OCI-LY7 (cell line): ENCODE data around the gene CHST13. TPM values are rescaled to one million over a fixed set of nuclear protein-coding genes. Genes with fewer than 3 reads are reported as not detected.
"Not testable (repeated sequence)": the region's sequence is repeated elsewhere in the genome, so short reads cannot be mapped to it uniquely, and the experiment has no call there.

Experiments
- BruUV-seq: library from RNA; stranded (reverse); fragments of 400-500 nt; replicated peaks from 2 replicates; lab custom pipeline; 2021; lab: Mats Ljungman, UMichigan
- CTCF ChIA-PET: fragments of 300-600 bp; sonication (Branson Sonifier 250); formaldehyde crosslinking; loops from one replicate; lab custom pipeline; 2022; ENCODE audit warnings: antibody characterized with exemption; ENCODE audit not compliant: unreplicated experiment; lab: Charles Lee
- POLR2A ChIA-PET: fragments of 300-600 bp; sonication (Branson Sonifier 250); formaldehyde crosslinking; loops from one replicate; lab custom pipeline; 2022; ENCODE audit warnings: antibody characterized with exemption; lab: Charles Lee
- DNase-seq: peaks from one replicate; pipeline ENCODE4 v3.0.0-alpha.2; 2015; ENCODE audit warnings: low spot score
- H2AFZ ChIP-seq: fragments of 200-600 bp; sonication (generic), shearing (Covaris generic); 2 replicates; pipeline ENCODE4 v1.6.1; 2014; ENCODE audit warnings: mild to moderate bottlenecking, antibody characterized with exemption, low read length, moderate library complexity
- H3K27ac ChIP-seq: fragments of 200-600 bp; sonication (generic); 2 replicates; pipeline ENCODE4 v1.5.1; 2014; ENCODE audit warnings: mixed run types, low read depth, mild to moderate bottlenecking, moderate library complexity, low read length, inconsistent platforms; ENCODE audit not compliant: poor library complexity, severe bottlenecking
- H3K36me3 ChIP-seq: fragments of 200-600 bp; sonication (generic); 2 replicates; pipeline ENCODE4 v1.6.1; 2014; ENCODE audit warnings: mild to moderate bottlenecking, antibody characterized with exemption, low read length, moderate library complexity, mixed read lengths; ENCODE audit not compliant: insufficient read depth
- H3K4me1 ChIP-seq: fragments of 200-600 bp; sonication (generic); 2 replicates; pipeline ENCODE4 v1.5.1; 2014; ENCODE audit warnings: mild to moderate bottlenecking, low read length; ENCODE audit not compliant: insufficient read depth, poor library complexity, severe bottlenecking
- H3K4me2 ChIP-seq: fragments of 200-600 bp; sonication (generic); 2 replicates; pipeline ENCODE4 v1.6.1; 2014; ENCODE audit warnings: mild to moderate bottlenecking, low read length
- H3K4me3 ChIP-seq: fragments of 200-600 bp; sonication (generic); 2 replicates; pipeline ENCODE4 v1.5.1; 2014; ENCODE audit warnings: mild to moderate bottlenecking, low read depth, low read length; ENCODE audit not compliant: poor library complexity, severe bottlenecking
- H3K79me2 ChIP-seq: fragments of 200-600 bp; sonication (generic); 2 replicates; pipeline ENCODE4 v1.6.1; 2016; ENCODE audit warnings: low read depth, mild to moderate bottlenecking, low read length, moderate library complexity, mixed read lengths; ENCODE audit not compliant: insufficient read depth
- H3K9me2 ChIP-seq: fragments of 200-600 bp; sonication (generic); 2 replicates; pipeline ENCODE4 v1.6.1; 2016; ENCODE audit warnings: mild to moderate bottlenecking, low read length, mixed read lengths; ENCODE audit not compliant: insufficient read depth
- H3K9me3 ChIP-seq: fragments of 200-600 bp; sonication (generic); 2 replicates; pipeline ENCODE4 v1.6.1; 2014; ENCODE audit warnings: mild to moderate bottlenecking, mixed run types, low read length, mixed read lengths
- H4K20me1 ChIP-seq: fragments of 200-600 bp; sonication (generic); 2 replicates; pipeline ENCODE4 v1.6.1; 2014; ENCODE audit warnings: mild to moderate bottlenecking, antibody characterized with exemption, low read length, moderate library complexity, mixed read lengths; ENCODE audit not compliant: insufficient read depth
- CTCF ChIP-seq: fragments of 200-600 bp; sonication (generic); conservative IDR thresholded peaks from 2 replicates; pipeline ENCODE4 v1.5.1; 2014; ENCODE audit warnings: mild to moderate bottlenecking, antibody characterized with exemption, low read length, moderate library complexity, mixed read lengths
- EZH2phosphoT487 ChIP-seq: fragments of 200-600 bp; sonication (generic); IDR thresholded peaks from 2 replicates; pipeline ENCODE4 v1.6.1; 2018; ENCODE audit warnings: low read depth, borderline replicate concordance, mild to moderate bottlenecking, mixed run types, antibody characterized with exemption, low read length, moderate library complexity, mixed read lengths
- intact Hi-C: fragments of 100-400 bp; cut with micrococcal nuclease; formaldehyde crosslinking; loops from one replicate; pipeline ENCODE4 v1.10.0; 2022; ENCODE audit not compliant: unreplicated experiment
- total RNA-seq, 2 experiments: library from RNA; depleted of rRNA in 1 of 2; stranded (reverse); fragments of >200 nt in 1 of 2; shearing (Covaris generic) in 1 of 2; gene quantifications; 2 replicates each; pipeline ENCODE4 v1.2.3, GENCODE V29; 2014 to 2022

The CHST13 gene
- total RNA-seq, 2 experiments from 2014 or later, result not detected

GRCh38 chr3:126580746-126581145, 56.8 kb downstream of the CHST13 start:
- no peak for DNase-seq
- Histone ChIP-seq H2AFZ (no peak overlapping the region), H3K9me3 (no peaks in the 10 kb centered on the region), H3K36me3 (no peaks in the 10 kb centered on the region), H3K9me2 (no peaks in the 10 kb centered on the region), H3K27ac (no peak overlapping the region), H3K79me2 (no peaks in the 10 kb centered on the region), H3K4me1 (no peaks in the 10 kb centered on the region), H3K4me2 (no peak overlapping the region), H3K4me3 (no peak overlapping the region), H4K20me1 (no peaks in the 10 kb centered on the region)
- CTCF ChIA-PET, result no interaction called here
- TF ChIP-seq EZH2phosphoT487, result no peak
- TF ChIP-seq CTCF, result no peak
- intact Hi-C loops, result no loop called here
- POLR2A ChIA-PET, result no interaction called here
- BruUV-seq, result no TSS peak

- H4K20me1 ChIP-seq, result no peaks in the 10 kb centered on the region
- CTCF ChIA-PET, result no interaction called here
- no peaks in the 10 kb centered on the region for H3K9me3 ChIP-seq
- H2AFZ ChIP-seq, result no peak overlapping the region
- H3K79me2 ChIP-seq, result no peaks in the 10 kb centered on the region
- H3K4me3 ChIP-seq, result no peak overlapping the region
- no TSS peak for BruUV-seq
- POLR2A ChIA-PET, result no interaction called here
- H3K4me1 ChIP-seq, result no peaks in the 10 kb centered on the region
- TF ChIP-seq EZH2phosphoT487 (no peak), CTCF (no peak)
- intact Hi-C loops, result no loop called here
- no peak overlapping the region for H3K4me2 ChIP-seq
- no peak overlapping the region for H3K27ac ChIP-seq
- DNase-seq, result no peak
- H3K9me2 ChIP-seq, result no peaks in the 10 kb centered on the region
- no peaks in the 10 kb centered on the region for H3K36me3 ChIP-seq
Observed at GRCh38 chr3:126581569-126581968, 57.6 kb downstream of the CHST13 start.

GRCh38 chr3:126582311-126582710, 58.4 kb downstream of the CHST13 start:
- CTCF ChIA-PET, result no interaction called here
- H3K4me2 ChIP-seq, result no peak overlapping the region
- DNase-seq, result no peak
- H3K36me3 ChIP-seq, result no peaks in the 10 kb centered on the region
- no peak overlapping the region for H3K27ac ChIP-seq
- H2AFZ ChIP-seq, result no peak overlapping the region
- H3K79me2 ChIP-seq, result no peaks in the 10 kb centered on the region
- no peaks in the 10 kb centered on the region for H3K9me2 ChIP-seq
- H3K9me3 ChIP-seq, result no peaks in the 10 kb centered on the region
- BruUV-seq, result no TSS peak
- TF ChIP-seq EZH2phosphoT487 (no peak), CTCF (no peak)
- no peaks in the 10 kb centered on the region for H4K20me1 ChIP-seq
- no peak overlapping the region for H3K4me3 ChIP-seq
- intact Hi-C loops, result no loop called here
- POLR2A ChIA-PET, result no interaction called here
- no peaks in the 10 kb centered on the region for H3K4me1 ChIP-seq

GRCh38 chr3:126591515-126591914, 67.6 kb downstream of the CHST13 start:
- H3K9me2 ChIP-seq, H3K36me3 ChIP-seq, H3K27ac ChIP-seq, H3K4me1 ChIP-seq, H3K79me2 ChIP-seq, intact Hi-C loops, H3K4me2 ChIP-seq, H2AFZ ChIP-seq, POLR2A ChIA-PET, H3K4me3 ChIP-seq, H3K9me3 ChIP-seq, CTCF ChIA-PET, H4K20me1 ChIP-seq, BruUV-seq: not testable (repeated sequence)
- DNase-seq, result peak; percentile 7
